Colonic mucosa (tissue), 4 donors: Measurements from ENCODE around the gene TSHZ2. TPM values are rescaled to one million over a fixed set of nuclear protein-coding genes. Genes with fewer than 3 reads are reported as not detected.

Source experiments
- DNase-seq: peaks from one replicate; pipeline ENCODE4 v3.0.0-alpha.2; 2020
- H3K27ac ChIP-seq: fragments of 200-600 bp; one replicate; pipeline ENCODE4 v1.8.0; 2021
- H3K27me3 ChIP-seq: fragments of 200-600 bp; one replicate; pipeline ENCODE4 v1.8.0; 2021
- H3K36me3 ChIP-seq: fragments of 200-600 bp; one replicate; pipeline ENCODE4 v1.8.0; 2021
- H3K4me1 ChIP-seq: fragments of 200-600 bp; one replicate; pipeline ENCODE4 v1.8.0; 2021; ENCODE audit warnings: mild to moderate bottlenecking
- H3K4me3 ChIP-seq: fragments of 200-600 bp; one replicate; pipeline ENCODE4 v1.8.0; 2021
- H3K9ac ChIP-seq, 2 donors: one replicate each; pipeline ENCODE4 v1.7.0; 2013; ENCODE audit warnings: control low read depth in 2 of 2, low read depth in 2 of 2, low read length in 2 of 2
- H3K9me3 ChIP-seq: fragments of 200-600 bp; one replicate; pipeline ENCODE4 v1.8.0; 2021
- CTCF ChIP-seq: fragments of 200-600 bp; IDR thresholded peaks from one replicate; pipeline ENCODE4 v1.8.0; 2022; ENCODE audit warnings: antibody characterized with exemption, mild to moderate bottlenecking
- intact Hi-C: fragments of 100-400 bp; cut with DNase I; formaldehyde crosslinking; loops from one replicate; pipeline ENCODE4 v1.14.1; 2022
- total RNA-seq, 2 donors: library from RNA; stranded (reverse); fragmentation: NEBNext Ultra II Directional in 1 of 2; extraction: Animal tissue kit (Norgen Biotek cat#: 25700) in 1 of 2; gene quantifications; one replicate each; pipeline ENCODE4 v1.2.1, GENCODE V29; 2021
- donor health status: healthy.
- donor health status: DM: no; HTN: no; CAD: no.
- donor health status: DM: no; HTN: no; CAD: no.

Gene TSHZ2
- total RNA-seq, 2 donors from 2014 or later: 2.1 to 3.1 TPM

GRCh38 chr20:53195876-53196610 is 223.9 kb downstream of the TSHZ2 start:
- intact Hi-C loops: no loop called here
- no peaks in the 10 kb centered on the region for H3K27me3 ChIP-seq

GRCh38 chr20:53201588-53201987 is 229.4 kb downstream of the TSHZ2 start:
- Histone ChIP-seq H3K27ac (no peak overlapping the region), H3K4me1 (no peaks in the 10 kb centered on the region), H3K36me3 (no peaks in the 10 kb centered on the region), H3K9ac (no peak overlapping the region), H3K4me3 (no peak overlapping the region), H3K9me3 (no peaks in the 10 kb centered on the region), H3K27me3 (no peaks in the 10 kb centered on the region)
- TF ChIP-seq CTCF: no peak
- intact Hi-C loops: no loop called here
- DNase-seq: no peak

More at GRCh38 chr20:53195876-53196610, 223.9 kb downstream of the TSHZ2 start:
- Histone ChIP-seq H3K36me3 (no peaks in the 10 kb centered on the region), H3K9ac (no peak overlapping the region), H3K4me3 (no peak overlapping the region), H3K27ac (no peak overlapping the region), H3K4me1 (no peaks in the 10 kb centered on the region), H3K9me3 (no peaks in the 10 kb centered on the region)
- no peak for DNase-seq
- no peak for TF ChIP-seq CTCF

- no peak for DNase-seq
- H3K27ac ChIP-seq: no peak overlapping the region
- H3K9ac ChIP-seq: no peak overlapping the region
- H3K27me3 ChIP-seq: no peaks in the 10 kb centered on the region
- H3K4me1 ChIP-seq: no peaks in the 10 kb centered on the region
- H3K4me3 ChIP-seq: no peak overlapping the region
- H3K36me3 ChIP-seq: no peaks in the 10 kb centered on the region
- TF ChIP-seq CTCF: no peak
- intact Hi-C loops: no loop called here
- no peaks in the 10 kb centered on the region for H3K9me3 ChIP-seq
These were observed 230.6 kb downstream of the TSHZ2 start for GRCh38 chr20:53202777-53203176.

GRCh38 chr20:53205046-53205445 is 232.9 kb downstream of the TSHZ2 start:
- Histone ChIP-seq H3K4me1 (no peaks in the 10 kb centered on the region), H3K4me3 (no peak overlapping the region), H3K27ac (no peak overlapping the region), H3K36me3 (no peaks in the 10 kb centered on the region), H3K9ac (no peak overlapping the region), H3K27me3 (no peaks in the 10 kb centered on the region), H3K9me3 (no peaks in the 10 kb centered on the region)
- TF ChIP-seq CTCF: no peak
- intact Hi-C loops: no loop called here
- DNase-seq: no peak

- no peaks in the 10 kb centered on the region for H3K9me3 ChIP-seq
These were observed 236.1 kb downstream of the TSHZ2 start for GRCh38 chr20:53208110-53208832.

More at GRCh38 chr20:53208110-53208832, 236.1 kb downstream of the TSHZ2 start:
- intact Hi-C loops: no loop called here
- Histone ChIP-seq H3K27me3 (no peaks in the 10 kb centered on the region), H3K9ac (no peak overlapping the region), H3K27ac (no peak overlapping the region), H3K4me1 (no peaks in the 10 kb centered on the region), H3K36me3 (no peaks in the 10 kb centered on the region), H3K4me3 (no peak overlapping the region)
- no peak for TF ChIP-seq CTCF
- DNase-seq: no peak
